Activated naive CD4-positive, alpha-beta T cell treated with anti-CD3 and anti-CD28 coated beads, Interleukin-2, amount 50 U/mL, for 16 hours (primary cell): Measurements from ENCODE around the gene PALM3.

Experiments used
- DNase-seq: peaks from one replicate; pipeline ENCODE4 v3.0.0-alpha.2; 2020

Gene PALM3

GRCh38 chr19:14089662-14090508, 28.0 kb upstream of the PALM3 start:
- peak; percentile 64 for DNase-seq

DNA sequence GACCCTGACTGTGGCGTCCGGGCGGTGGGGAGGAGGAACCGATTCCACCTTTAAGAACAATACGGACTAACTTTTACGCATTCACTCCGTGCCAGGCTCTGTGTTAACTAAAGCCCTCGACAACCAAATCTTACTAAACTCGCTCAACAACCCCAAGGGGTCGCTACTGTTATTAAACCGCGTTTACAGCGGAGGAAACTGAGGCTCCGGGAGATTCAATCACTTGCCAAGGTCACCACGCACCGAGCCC, 27.5 kb upstream of the PALM3 start:
- DNase-seq: peak; percentile 19

DNA sequence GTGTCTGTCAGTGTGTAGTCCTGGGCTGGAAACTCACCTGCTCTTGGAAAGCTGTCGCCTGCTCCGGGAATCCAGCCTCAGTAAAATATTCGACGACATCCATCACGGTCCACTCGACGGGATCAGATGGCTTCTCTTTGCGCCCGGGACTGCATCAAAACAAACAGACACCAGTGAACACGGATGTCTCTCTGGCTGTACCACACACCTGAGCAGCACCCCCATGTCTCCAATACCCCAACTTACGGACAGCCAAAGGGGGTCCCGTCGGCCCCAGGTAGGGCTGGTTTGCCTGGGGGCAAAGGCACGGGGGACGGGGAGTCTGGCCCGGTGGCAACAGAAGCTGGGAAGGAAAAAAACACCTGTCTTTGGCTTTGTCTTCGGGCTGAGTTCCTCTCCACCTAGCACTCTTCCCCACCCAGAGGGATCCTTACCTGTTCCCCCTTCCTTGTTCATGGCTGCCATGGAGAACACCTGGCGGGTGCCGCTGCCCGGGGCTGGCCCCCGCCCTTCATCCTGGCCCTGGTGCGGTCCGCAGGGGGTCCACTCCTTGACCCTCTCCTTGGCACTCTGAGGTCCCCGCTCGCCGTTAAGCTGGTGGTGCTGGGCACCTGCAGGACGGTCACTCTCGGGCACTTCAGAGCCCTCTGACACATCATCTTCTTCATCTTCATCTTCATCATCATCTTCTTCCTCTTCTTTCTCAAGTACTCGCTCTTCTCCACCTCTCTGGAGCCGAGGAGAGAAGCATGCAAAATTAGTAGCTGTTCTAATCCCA, 26.9 kb upstream of the PALM3 start:
- DNase-seq: no peak

DNA sequence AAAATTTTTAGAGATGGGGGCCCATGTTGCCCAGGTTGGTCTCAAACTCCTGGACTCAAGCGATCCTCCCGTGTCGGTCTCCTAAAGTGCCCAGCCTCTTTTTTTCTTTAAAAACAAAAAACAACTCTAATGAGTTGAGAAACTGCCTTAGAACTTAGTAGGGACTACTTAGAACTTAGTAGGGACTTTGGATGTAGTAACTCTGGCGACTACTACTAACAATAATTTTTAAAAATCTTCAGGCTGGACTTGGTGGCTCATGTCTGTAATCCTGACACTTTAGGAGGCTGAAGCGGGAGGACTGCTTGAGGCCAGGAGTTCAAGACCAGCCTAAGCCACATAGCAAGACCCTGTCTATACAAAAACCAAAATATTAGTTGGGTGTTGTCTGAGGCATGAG, 24.2 kb upstream of the PALM3 start:
- no peak for DNase-seq

GRCh38 chr19:14085309-14085995, 23.6 kb upstream of the PALM3 start, which contains the start of gene C19orf67:
C19orf67 (minus strand) TSS chr19:14085783; CDS start chr19:14085627, 156 bp downstream.
- DNase-seq: no peak

GRCh38 chr19:14082675-14082960, 20.7 kb upstream of the PALM3 start:
- no peak for DNase-seq

GRCh38 chr19:14081797-14082674, 20.2 kb upstream of the PALM3 start:
- DNase-seq: peak; percentile 31

DNA sequence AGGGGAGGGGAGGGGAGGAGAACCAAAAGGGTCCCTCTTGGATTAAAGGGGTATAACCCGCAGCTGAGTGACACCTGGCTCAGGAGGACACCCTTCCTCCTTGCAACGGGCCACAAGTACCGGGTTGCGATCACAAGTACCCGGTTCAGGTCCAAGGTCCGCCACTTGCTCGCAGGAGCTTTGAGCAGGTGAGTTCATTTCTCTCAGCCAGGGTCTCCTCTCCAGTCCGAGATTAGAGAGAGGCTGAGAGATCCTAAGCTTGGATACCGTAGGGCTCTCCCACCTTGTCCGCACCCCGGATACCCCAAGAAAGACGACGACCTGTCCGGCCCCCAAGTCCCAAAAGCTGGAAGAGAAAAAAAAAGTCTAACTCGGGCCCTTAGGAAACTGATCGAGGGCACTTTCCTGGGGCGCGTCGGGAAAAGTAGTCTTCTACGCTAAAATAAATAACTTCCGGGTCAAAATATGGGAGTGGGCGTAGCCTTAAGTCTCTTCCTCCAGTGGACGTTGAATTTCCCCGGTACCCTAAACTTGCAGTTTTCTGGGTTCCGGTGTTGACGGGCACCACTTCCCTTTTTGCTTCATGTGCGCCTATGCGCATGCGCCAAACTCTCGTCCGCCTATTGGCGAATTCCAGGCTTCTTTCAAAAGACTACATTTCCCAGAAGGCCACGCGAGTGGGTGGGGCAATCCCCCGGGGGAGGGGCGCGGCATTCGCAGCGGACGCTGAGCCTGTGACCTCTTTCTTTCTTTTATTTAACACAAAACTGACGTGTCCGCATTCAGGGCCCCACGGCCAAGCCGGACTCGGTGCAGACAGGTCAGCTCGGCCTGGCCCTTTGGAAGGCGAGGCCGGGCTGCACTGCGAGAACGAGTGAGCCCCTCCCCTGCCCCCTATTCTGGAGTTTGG, 19.3 kb upstream of the PALM3 start:
- peak; percentile 98 for DNase-seq

DNA sequence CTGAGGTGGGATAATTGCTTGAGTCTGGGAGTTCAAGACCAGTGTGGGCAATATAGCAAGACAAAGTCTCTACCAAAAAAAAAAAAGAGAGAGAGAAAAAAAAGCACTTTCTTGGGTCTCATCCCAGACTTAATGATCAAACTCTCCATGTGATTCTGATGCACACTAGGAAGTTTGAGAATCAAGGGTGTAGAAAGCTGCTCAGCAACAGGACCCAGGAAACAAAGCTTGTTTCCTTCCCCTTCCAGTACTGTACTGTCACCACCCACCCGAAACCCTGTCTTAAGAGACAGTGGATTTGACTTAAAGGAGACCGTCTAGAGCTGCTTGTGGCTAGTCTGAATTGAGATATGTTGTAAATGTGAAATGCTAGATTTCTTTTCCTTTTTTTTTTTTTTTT, 16.5 kb upstream of the PALM3 start:
- no peak for DNase-seq

DNA sequence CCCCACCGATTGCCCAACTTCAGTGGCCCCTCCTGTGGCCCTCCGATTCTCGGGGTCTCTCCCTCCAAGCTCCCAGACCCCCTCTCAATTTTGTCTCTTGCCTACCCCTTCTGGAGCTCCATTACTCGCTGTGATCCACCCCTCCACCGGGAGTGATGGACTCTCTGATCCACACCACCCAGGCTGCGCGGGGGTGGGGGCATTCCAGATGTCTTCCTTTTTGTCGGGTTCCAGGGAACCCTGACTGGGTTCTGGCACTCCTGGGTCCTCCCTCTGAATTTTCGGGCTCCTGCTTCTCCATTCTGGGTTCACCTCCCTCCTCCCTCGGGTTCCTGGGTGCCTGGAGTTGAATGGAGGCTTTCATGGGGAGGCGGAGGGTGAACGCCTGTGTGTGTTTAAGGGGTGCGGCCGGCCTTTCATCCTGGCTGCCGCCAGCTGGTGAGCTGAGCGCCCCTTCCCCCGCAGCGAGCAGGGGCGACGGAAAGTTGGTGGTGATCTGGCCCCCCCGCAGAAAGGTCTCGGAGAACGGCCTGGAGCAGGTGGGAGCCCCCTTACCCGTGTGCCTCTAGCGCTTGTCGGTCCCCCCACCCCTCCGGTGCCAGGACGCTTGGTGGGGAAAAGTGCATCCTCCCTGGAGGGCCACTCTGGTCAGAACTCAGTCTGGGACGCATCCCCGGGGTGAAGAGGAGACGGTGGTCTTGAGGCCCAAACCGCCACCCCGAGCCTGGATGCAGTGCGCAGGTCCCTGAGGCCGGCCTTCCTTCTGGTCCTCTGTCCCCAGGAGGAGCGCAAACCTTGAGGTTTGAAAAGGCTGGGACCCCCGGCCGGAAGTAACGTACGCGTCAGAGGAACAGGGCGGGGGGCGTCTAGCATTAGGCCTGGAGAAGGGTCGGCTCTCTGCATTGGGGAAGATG, 12.3 kb upstream of the PALM3 start:
- DNase-seq: no peak

DNA sequence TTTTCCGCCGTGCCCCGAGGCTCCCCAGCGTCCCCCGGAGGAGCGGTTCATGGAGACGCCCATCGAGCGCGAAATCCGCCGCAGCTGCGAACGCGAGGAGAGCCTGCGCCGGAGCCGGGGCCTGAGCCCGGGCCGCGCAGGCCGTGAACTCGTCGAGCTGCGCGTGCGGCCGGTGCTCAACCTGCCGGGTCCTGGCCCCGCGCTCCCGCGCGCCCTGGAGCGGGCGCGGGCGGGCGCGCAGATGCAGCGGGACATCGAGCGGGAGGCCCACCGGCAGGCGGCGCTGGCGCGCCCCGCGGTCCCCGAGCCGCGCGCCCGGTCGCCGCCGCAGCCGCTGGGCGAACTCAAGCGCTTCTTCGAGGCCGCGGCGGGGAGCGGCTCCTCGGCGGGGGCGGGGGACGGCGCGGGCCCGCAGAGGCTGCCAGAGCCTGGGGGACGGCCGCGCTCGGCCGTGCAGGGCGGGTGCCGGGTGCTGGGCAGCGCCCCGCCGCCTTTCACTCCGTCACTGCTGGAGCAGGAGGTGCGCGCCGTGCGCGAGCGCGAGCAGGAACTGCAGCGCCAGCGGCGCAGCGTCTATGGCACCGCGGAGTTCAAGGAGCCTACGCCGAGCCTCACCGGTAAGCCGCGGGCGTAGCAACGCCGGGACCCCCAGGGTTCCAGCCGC, 11.5 kb upstream of the PALM3 start:
- DNase-seq: peak; percentile 81

DNA sequence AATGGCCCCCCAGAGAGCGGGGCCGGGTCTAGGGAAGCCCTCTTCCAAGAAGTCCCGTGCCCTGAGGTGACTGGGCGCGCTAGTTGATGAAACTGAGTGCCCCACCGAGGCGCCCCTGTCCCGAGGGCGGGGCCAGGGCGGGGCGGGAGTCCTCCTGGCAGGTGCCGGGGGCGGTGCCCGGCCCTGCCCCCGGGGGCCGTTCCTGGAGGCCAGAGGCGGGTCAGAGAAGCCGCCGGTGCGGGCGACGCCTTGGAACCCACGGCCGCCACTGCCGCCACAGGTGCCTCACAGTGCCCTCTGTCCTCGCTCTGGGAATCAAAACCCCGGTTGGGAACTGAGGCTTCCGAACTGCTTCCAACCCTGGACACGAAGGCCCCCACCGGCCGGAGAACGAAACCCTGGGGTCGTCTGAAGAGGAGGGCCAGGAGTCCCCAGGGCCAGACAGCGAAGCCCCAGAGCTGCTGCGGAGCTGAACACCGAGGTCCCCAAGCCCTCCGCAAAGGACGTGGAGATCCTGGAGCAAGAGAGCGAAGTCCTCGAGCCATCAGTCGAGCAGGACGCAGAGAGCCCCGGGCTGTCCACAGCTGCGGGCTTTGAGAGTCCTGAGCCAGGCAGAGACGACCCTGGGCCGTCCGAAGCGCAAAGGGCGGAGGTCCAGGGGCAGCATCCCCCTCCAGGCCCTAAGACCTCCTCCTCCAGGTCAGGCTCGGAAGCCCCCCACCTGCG, 10.8 kb upstream of the PALM3 start, which contains the start of gene MISP3:
Gene MISP3, plus strand, starts transcription at position 252 of the 726 bp plus-strand sequence. CDS start 524 bp downstream, outside the sequence.
- DNase-seq: no peak

DNA sequence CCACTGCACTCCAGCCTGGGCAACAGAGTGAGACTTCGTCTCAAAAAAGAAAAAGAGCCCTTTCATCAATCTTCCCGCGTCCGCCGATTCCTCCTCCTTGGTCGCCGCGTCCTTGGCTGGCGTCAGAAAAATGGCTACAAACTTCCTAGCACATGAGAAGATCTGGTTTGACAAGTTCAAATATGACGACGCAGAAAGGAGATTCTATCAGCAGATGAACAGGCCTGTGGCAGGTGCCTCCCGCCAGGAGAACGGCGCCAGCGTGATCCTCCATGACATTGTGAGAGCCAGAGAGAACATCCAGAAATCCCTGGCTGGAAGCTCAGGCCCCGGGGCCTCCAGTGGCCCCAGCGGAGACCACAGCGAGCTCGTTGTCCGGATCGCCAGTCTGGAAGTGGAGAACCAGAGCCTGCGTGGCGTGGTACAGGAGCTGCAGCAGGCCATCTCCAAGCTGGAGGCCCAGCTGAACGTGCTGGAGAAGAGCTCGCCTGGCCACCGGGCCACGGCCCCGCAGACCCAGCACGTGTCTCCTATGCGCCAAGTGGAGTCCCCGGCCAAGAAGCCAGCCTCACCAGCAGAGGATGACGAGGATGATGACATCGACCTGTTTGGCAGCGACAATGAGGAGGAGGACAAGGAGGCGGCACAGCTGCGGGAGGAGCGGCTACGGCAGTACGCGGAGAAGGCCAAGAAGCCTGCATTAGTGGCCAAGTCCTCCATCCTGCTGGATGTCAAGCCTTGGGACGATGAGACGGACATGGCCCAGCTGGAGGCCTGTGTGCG, 8.6 kb upstream of the PALM3 start:
- DNase-seq: no peak

- DNase-seq: no peak
Measured at GRCh38 chr19:14066134-14066533, 4.3 kb upstream of the PALM3 start.

- DNase-seq: no peak
Measured at GRCh38 chr19:14063105-14063504, 1.2 kb upstream of the PALM3 start.

DNA sequence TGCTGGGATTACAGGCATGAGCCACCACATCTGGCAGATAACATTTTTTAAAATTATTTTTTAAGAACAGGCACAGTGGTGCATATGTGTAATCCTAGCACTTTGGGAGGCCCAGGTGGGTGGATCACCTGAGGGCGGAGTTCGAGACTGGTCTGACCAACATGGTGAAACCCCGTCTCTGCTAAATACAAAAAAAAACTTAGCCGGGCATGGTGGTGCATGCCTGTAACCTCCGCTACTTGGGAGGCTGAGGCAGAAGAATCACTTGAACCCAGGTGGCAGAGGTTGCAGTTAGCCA, 631 bp upstream of the PALM3 start:
- no peak for DNase-seq

DNA sequence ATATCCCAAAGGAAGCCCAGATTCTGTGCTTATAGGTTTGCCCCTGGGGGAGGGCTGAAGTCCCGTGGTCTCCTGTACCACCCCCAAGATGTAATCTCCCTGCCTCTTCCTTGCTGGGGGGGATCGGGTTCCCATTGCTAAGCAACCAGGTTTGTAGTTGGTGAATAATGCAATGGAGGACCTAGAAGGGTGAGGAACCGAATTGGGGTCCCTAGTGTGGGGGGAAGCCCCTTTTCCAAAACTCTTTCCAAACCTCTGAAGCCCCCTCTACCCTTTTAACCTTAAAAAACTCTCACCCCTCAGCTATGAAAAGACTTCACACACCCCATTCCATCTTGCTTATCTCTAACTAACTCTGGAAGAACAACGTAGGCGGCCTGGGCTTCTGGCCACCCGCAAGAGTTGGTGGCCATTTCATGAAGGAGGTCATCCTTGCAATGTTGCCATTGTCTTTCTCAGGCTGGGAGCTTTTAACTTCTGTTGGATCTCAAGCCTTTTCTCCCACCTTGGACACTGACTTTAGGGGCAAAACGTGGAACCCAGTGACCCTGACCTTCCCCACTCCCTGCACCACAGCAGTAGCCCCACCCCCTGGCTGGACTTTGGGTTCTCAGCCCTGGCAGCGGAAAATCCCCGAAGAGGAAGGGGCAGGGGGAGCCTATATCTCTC, 661 bp downstream of the PALM3 start:
- no peak for DNase-seq

DNA sequence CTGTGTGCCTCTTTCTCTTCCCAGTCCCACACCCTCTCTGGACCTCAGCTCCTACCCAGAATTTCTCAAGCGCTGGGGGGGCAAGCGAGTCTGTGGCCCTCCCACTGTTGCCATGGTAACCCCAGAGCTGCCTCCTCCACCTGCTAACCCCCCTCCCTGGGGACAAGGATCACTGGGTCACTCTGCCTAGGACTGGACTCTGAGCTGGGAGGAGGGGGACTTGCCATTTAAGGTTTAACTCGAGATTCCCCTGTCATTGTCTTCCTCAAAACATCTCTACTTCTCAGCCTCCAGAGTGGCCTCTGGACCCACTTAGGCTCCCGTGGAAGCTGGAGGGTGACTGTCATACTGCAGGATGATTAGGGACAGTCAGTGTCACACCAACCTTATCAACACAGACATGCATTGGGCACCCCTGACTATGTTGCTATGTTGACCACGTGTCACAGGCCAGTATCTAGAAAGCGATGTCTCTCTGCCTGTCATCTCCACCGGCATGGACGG, 2.2 kb downstream of the PALM3 start:
- no peak for DNase-seq
